GM12878 (cell line): ENCODE data around the gene SH2D2A. TPM values are rescaled to one million over a fixed set of nuclear protein-coding genes. Genes with fewer than 3 reads are reported as not detected.

Source experiments
- FOXK2 ChIP-seq: fragments of 450-650 bp; IDR thresholded peaks from 2 replicates; pipeline ENCODE4 v1.6.1; 2017; ENCODE audit warnings: mild to moderate bottlenecking, moderate library complexity
- KDM1A ChIP-seq: fragments of 200-600 bp; sonication (generic); IDR thresholded peaks from 2 replicates; pipeline ENCODE4 v1.6.1; 2016; ENCODE audit warnings: borderline replicate concordance
- NR2C2 ChIP-seq: IDR thresholded peaks from 2 replicates; pipeline ENCODE4 v1.6.1; 2011; ENCODE audit warnings: borderline replicate concordance, low read depth; ENCODE audit not compliant: control insufficient read depth, insufficient read length
- PAX5 ChIP-seq: IDR thresholded peaks from 2 replicates; pipeline ENCODE4 v1.6.1; 2011; ENCODE audit warnings: low read depth, low read length, borderline replicate concordance
- RCOR1 ChIP-seq: conservative IDR thresholded peaks from 2 replicates; pipeline ENCODE4 v1.6.1; 2012; ENCODE audit warnings: low read depth, low read length, improper control_type of control experiment
- RUNX3 ChIP-seq: IDR thresholded peaks from 2 replicates; pipeline ENCODE4 v1.6.1; 2012; ENCODE audit warnings: low read length, inconsistent platforms
- SMAD1 ChIP-seq: fragments of 450-650 bp; IDR thresholded peaks from 2 replicates; pipeline ENCODE4 v1.6.1; 2018; ENCODE audit warnings: mild to moderate bottlenecking, low read depth; ENCODE audit not compliant: partially characterized antibody
- SMARCA5 ChIP-seq: fragments of 450-650 bp; IDR thresholded peaks from 2 replicates; pipeline ENCODE4 v1.6.1; 2017; ENCODE audit warnings: mild to moderate bottlenecking
- SUZ12 ChIP-seq: fragments of 200-600 bp; sonication (generic); IDR thresholded peaks from one replicate; pipeline ENCODE4 v1.6.1; 2018; ENCODE audit warnings: antibody characterized with exemption, mild to moderate bottlenecking; ENCODE audit not compliant: unreplicated experiment
- TBL1XR1 ChIP-seq: IDR thresholded peaks from 2 replicates; pipeline ENCODE4 v1.6.1; 2012; ENCODE audit warnings: low read depth, low read length, improper control_type of control experiment
- WRNIP1 ChIP-seq: IDR thresholded peaks from 2 replicates; pipeline ENCODE4 v1.6.1; 2011; ENCODE audit warnings: low read depth, low read length, improper control_type of control experiment, borderline replicate concordance
- ZNF24 ChIP-seq: fragments of 450-650 bp; IDR thresholded peaks from 2 replicates; pipeline ENCODE4 v1.6.1; 2017; ENCODE audit warnings: antibody characterized with exemption, mild to moderate bottlenecking
- ZNF274 ChIP-seq: IDR thresholded peaks from one replicate; pipeline ENCODE4 v1.8.0; 2011; ENCODE audit not compliant: insufficient read length, insufficient read depth
- ZNF384 ChIP-seq: IDR thresholded peaks from 2 replicates; pipeline ENCODE4 v1.6.1; 2012; ENCODE audit warnings: low read depth, mild to moderate bottlenecking, low read length, improper control_type of control experiment, borderline replicate concordance
- ZSCAN29 ChIP-seq: fragments of 450-650 bp; IDR thresholded peaks from 2 replicates; pipeline ENCODE4 v1.6.1; 2017; ENCODE audit warnings: mild to moderate bottlenecking, moderate library complexity
- polyA plus RNA-seq, 11 experiments: library from polyadenylated mRNA; depleted of rRNA in 4 of 11; unstranded in 6 of 11; stranded (reverse) in 5 of 11; fragments of >200 nt; fragmentation: Nextera tagmentation in 4 of 11; fragmentation: Illumina TruSeq in 1 of 11; extraction: Ambion mirVana in 4 of 11; extraction: Trizol in 1 of 11; gene quantifications; 1 replicate in 1 of 11; 2 replicates in 10 of 11; pipeline versions ENCODE4 v1.2.1 to v1.2.3, GENCODE V29; 2011 to 2016; ENCODE audit warnings: inconsistent platforms in 2 of 11, missing spikeins in 2 of 11, low read depth in 1 of 11
- total RNA-seq, 4 experiments: library from RNA; depleted of rRNA in 3 of 4; stranded (reverse); fragments of >200 nt in 3 of 4; fragmentation: Illumina TruSeq in 1 of 4; extraction: Trizol in 1 of 4; gene quantifications; 2 replicates each; pipeline versions ENCODE4 v1.2.1 to v1.2.3, GENCODE V29; 2013 to 2021
- TF ChIP-seq, protein P1 (sequence below): fragments of 450-650 bp; IDR thresholded peaks from 2 replicates; pipeline ENCODE4 v1.6.1; 2014; ENCODE audit warnings: mild to moderate bottlenecking
- TF ChIP-seq, protein P2 (sequence below): fragments of 450-650 bp; formaldehyde crosslinking; IDR thresholded peaks from 2 replicates; pipeline ENCODE4 v1.4.0; 2020; ENCODE audit warnings: mild to moderate bottlenecking, moderate library complexity
- TF ChIP-seq, protein P3 (sequence below): fragments of 450-650 bp; IDR thresholded peaks from 2 replicates; pipeline ENCODE4 v1.6.1; 2017; ENCODE audit warnings: mild to moderate bottlenecking, moderate library complexity
- TF ChIP-seq, protein P4 (sequence below): IDR thresholded peaks from 2 replicates; pipeline ENCODE4 v1.6.1; 2012; ENCODE audit warnings: low read length, inconsistent platforms
- TF ChIP-seq, protein P5 (sequence below): IDR thresholded peaks from 2 replicates; pipeline ENCODE4 v1.6.1; 2011; ENCODE audit warnings: low read depth, mild to moderate bottlenecking, low read length, moderate library complexity, borderline replicate concordance; ENCODE audit errors: extremely low read depth

SH2D2A gene
- total and polyA plus RNA-seq, 10 of the 15 experiments (the other 5 are each of a cell fraction or from before 2014, with no cell fraction given): 0.72 to 15.9 (median 7.0) TPM

GRCh38 chr1:156836041-156836654 is 19.5 kb upstream of the SH2D2A start (continued):
- TF ChIP-seq FOXK2 (no peak), ZNF24 (no peak), RCOR1 (no peak), NR2C2 (no peak), WRNIP1 (no peak), SMARCA5 (no peak), ZNF274 (no peak), SMAD1 (no peak), RUNX3 (peak; percentile 87), TBL1XR1 (no peak), PAX5 (peak; percentile 68; the same call in 1 of the 2 replicates), ZNF384 (no peak), ZSCAN29 (no peak), KDM1A (no peak), SUZ12 (no peak)
- TF ChIP-seq, protein P1, sequence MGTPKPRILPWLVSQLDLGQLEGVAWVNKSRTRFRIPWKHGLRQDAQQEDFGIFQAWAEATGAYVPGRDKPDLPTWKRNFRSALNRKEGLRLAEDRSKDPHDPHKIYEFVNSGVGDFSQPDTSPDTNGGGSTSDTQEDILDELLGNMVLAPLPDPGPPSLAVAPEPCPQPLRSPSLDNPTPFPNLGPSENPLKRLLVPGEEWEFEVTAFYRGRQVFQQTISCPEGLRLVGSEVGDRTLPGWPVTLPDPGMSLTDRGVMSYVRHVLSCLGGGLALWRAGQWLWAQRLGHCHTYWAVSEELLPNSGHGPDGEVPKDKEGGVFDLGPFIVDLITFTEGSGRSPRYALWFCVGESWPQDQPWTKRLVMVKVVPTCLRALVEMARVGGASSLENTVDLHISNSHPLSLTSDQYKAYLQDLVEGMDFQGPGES: no peak
- TF ChIP-seq, protein P2, sequence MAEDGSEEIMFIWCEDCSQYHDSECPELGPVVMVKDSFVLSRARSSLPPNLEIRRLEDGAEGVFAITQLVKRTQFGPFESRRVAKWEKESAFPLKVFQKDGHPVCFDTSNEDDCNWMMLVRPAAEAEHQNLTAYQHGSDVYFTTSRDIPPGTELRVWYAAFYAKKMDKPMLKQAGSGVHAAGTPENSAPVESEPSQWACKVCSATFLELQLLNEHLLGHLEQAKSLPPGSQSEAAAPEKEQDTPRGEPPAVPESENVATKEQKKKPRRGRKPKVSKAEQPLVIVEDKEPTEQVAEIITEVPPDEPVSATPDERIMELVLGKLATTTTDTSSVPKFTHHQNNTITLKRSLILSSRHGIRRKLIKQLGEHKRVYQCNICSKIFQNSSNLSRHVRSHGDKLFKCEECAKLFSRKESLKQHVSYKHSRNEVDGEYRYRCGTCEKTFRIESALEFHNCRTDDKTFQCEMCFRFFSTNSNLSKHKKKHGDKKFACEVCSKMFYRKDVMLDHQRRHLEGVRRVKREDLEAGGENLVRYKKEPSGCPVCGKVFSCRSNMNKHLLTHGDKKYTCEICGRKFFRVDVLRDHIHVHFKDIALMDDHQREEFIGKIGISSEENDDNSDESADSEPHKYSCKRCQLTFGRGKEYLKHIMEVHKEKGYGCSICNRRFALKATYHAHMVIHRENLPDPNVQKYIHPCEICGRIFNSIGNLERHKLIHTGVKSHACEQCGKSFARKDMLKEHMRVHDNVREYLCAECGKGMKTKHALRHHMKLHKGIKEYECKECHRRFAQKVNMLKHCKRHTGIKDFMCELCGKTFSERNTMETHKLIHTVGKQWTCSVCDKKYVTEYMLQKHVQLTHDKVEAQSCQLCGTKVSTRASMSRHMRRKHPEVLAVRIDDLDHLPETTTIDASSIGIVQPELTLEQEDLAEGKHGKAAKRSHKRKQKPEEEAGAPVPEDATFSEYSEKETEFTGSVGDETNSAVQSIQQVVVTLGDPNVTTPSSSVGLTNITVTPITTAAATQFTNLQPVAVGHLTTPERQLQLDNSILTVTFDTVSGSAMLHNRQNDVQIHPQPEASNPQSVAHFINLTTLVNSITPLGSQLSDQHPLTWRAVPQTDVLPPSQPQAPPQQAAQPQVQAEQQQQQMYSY (CRISPR knock-in tag): no peak
- TF ChIP-seq, protein P3, sequence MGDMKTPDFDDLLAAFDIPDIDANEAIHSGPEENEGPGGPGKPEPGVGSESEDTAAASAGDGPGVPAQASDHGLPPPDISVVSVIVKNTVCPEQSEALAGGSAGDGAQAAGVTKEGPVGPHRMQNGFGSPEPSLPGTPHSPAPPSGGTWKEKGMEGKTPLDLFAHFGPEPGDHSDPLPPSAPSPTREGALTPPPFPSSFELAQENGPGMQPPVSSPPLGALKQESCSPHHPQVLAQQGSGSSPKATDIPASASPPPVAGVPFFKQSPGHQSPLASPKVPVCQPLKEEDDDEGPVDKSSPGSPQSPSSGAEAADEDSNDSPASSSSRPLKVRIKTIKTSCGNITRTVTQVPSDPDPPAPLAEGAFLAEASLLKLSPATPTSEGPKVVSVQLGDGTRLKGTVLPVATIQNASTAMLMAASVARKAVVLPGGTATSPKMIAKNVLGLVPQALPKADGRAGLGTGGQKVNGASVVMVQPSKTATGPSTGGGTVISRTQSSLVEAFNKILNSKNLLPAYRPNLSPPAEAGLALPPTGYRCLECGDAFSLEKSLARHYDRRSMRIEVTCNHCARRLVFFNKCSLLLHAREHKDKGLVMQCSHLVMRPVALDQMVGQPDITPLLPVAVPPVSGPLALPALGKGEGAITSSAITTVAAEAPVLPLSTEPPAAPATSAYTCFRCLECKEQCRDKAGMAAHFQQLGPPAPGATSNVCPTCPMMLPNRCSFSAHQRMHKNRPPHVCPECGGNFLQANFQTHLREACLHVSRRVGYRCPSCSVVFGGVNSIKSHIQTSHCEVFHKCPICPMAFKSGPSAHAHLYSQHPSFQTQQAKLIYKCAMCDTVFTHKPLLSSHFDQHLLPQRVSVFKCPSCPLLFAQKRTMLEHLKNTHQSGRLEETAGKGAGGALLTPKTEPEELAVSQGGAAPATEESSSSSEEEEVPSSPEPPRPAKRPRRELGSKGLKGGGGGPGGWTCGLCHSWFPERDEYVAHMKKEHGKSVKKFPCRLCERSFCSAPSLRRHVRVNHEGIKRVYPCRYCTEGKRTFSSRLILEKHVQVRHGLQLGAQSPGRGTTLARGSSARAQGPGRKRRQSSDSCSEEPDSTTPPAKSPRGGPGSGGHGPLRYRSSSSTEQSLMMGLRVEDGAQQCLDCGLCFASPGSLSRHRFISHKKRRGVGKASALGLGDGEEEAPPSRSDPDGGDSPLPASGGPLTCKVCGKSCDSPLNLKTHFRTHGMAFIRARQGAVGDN: 0 out of 2 replicates have a peak, but pooled peaks have one; percentile 30
- TF ChIP-seq, protein P4, sequence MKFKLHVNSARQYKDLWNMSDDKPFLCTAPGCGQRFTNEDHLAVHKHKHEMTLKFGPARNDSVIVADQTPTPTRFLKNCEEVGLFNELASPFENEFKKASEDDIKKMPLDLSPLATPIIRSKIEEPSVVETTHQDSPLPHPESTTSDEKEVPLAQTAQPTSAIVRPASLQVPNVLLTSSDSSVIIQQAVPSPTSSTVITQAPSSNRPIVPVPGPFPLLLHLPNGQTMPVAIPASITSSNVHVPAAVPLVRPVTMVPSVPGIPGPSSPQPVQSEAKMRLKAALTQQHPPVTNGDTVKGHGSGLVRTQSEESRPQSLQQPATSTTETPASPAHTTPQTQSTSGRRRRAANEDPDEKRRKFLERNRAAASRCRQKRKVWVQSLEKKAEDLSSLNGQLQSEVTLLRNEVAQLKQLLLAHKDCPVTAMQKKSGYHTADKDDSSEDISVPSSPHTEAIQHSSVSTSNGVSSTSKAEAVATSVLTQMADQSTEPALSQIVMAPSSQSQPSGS: no peak; the same call in 1 of the 2 replicates
- TF ChIP-seq, protein P5, sequence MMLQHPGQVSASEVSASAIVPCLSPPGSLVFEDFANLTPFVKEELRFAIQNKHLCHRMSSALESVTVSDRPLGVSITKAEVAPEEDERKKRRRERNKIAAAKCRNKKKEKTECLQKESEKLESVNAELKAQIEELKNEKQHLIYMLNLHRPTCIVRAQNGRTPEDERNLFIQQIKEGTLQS: no peak
